Measurements from ENCODE around the gene PRKG1.

DNA sequence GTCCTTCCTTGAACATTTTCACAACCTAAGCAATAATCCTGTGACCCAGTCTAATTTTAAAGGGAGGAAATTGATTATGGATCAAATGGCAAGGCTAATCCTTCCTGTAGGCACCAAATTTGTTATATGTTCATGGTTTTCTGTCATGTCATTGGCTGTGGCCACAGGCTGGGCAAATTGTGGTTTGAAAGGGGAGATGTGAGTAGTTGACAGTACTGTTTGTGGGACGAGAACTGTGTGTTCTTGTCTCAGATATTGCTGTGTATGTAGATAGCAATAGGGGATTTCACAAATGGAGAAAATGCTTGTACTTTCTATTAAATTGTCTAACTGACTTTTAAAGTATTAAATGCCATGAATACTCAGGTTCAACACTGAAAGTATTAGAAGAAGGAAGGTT lies 8.1 kb upstream of the PRKG1 start:
- TF ChIP-seq, protein P1, sequence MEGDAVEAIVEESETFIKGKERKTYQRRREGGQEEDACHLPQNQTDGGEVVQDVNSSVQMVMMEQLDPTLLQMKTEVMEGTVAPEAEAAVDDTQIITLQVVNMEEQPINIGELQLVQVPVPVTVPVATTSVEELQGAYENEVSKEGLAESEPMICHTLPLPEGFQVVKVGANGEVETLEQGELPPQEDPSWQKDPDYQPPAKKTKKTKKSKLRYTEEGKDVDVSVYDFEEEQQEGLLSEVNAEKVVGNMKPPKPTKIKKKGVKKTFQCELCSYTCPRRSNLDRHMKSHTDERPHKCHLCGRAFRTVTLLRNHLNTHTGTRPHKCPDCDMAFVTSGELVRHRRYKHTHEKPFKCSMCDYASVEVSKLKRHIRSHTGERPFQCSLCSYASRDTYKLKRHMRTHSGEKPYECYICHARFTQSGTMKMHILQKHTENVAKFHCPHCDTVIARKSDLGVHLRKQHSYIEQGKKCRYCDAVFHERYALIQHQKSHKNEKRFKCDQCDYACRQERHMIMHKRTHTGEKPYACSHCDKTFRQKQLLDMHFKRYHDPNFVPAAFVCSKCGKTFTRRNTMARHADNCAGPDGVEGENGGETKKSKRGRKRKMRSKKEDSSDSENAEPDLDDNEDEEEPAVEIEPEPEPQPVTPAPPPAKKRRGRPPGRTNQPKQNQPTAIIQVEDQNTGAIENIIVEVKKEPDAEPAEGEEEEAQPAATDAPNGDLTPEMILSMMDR (IDR thresholded peaks at IDR 0.05) = no peak
- no peak for TF ChIP-seq POLR2A (IDR thresholded peaks at IDR 0.05)
